GM08714 (cell line): ENCODE results near the gene GPR157.
"Not testable (repeated sequence)": the region's sequence is repeated elsewhere in the genome, so short reads cannot be mapped to it uniquely, and the experiment has no call there.

ENCODE experiments used
- H3K4me3 ChIP-seq: fragments of 200-500 bp; sonication (Bioruptor generic); 2 replicates; pipeline ENCODE4 v1.5.1; 2014; ENCODE audit warnings: mild to moderate bottlenecking, low read length, inconsistent platforms
- ZNF274 ChIP-seq: IDR thresholded peaks from 2 replicates; pipeline ENCODE4 v1.6.1; 2012; ENCODE audit warnings: mild to moderate bottlenecking, low read depth, low read length

Gene GPR157, protein sequence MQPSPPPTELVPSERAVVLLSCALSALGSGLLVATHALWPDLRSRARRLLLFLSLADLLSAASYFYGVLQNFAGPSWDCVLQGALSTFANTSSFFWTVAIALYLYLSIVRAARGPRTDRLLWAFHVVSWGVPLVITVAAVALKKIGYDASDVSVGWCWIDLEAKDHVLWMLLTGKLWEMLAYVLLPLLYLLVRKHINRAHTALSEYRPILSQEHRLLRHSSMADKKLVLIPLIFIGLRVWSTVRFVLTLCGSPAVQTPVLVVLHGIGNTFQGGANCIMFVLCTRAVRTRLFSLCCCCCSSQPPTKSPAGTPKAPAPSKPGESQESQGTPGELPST

DNA sequence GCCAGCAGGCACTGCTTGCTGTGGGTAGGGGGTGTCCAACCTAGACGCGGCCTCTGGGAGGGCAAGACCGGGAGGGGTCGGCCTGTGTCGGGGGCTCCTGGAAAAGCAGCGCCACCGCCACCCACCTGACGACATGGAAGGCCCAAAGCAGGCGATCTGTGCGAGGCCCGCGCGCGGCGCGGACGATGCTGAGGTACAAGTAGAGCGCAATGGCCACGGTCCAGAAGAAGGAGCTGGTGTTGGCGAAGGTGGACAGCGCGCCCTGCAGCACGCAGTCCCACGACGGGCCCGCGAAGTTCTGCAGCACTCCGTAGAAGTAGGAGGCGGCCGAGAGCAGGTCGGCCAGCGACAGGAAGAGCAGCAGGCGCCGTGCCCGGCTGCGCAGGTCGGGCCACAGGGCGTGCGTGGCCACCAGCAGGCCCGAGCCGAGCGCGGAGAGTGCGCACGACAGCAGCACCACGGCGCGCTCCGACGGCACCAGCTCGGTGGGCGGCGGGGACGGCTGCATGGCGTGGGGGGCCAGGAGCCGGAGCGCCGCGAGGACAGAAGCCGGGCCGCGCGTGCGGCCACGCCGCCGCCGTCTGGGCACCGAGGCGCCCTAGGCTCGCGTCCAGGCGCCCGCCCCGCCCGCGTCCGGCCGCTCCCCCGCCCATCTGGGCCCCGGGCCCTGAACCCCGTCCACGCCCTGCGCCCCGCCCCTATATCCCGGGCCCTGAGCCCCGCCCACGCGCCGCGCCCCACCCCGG is at the start of gene GPR157:
GPR157 (minus strand) TSS at position 583 of the 746 bp plus-strand sequence; CDS start at position 508, 75 bp downstream.
- TF ChIP-seq ZNF274 = no peak
- H3K4me3 ChIP-seq = peak within 1 kb of the TSS; percentile 73; the same call in 1 of the 2 replicates

DNA sequence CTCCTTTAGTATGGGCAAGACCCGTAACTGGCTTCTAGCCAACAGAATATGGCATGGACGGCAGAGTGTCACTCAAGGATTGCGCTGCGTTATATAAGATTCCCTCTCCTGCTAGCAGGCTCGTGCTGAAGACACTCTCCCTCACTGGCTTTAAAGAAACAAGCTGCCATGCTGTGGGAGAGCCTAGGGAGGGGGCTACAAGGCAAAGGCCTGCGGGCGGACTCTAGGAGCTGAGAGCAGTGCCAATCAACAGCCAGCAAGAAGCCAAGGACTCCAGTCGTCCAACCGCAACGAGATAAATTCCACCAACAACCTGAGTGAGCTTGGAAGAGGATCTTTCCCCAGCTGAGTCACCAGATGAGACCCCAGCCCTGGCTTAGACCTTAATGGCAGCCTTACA is 45.9 kb upstream of the GPR157 start:
- no peak for TF ChIP-seq ZNF274
- no peak overlapping the region for H3K4me3 ChIP-seq

DNA sequence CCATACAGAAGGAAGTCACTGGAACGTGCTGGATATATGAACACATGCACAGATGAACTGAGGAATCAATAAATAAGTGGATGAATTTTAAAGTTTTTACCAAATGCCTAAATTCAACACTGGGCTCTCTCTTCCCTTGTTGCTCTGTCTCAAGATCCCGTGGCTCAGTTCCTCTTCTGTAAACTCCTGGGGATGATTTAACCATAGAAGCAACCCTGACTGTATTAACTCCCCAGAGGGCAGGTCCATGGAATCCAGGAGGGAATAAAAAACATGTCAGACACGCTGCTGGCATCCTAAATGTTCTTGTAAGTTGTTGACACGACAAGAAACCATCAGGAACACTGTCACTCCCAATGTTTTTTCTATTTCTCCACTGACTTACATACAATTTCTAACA is 45.3 kb upstream of the GPR157 start:
- no peak overlapping the region for H3K4me3 ChIP-seq
- no peak for TF ChIP-seq ZNF274

DNA sequence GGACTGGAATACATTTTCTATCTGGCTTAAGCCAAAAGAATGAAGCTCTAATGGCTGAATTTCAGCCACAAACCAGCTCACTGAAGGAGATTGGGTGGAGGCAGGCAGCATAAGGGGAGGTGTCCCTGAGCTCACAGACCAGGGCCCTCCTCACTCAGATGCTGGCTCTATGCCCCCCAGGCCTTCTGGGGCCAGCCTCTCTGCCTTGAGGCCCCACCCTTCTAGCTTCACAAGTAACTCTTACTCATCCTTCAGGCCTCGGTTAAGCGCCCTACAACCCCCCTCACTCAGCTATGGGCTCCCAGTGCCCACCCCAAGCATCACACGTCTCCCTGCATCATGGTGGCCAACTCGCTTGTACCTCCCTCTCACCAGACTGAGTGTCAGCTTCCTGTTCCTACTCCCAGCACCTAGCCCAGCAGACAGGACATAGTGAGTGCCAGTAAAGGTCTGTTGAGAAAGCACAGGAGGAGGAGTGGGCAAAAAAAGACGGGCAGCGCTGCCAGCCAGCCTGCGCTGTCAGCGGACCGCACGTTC is 40.8 kb upstream of the GPR157 start:
- no peak for TF ChIP-seq ZNF274
- H3K4me3 ChIP-seq = no peak overlapping the region

DNA sequence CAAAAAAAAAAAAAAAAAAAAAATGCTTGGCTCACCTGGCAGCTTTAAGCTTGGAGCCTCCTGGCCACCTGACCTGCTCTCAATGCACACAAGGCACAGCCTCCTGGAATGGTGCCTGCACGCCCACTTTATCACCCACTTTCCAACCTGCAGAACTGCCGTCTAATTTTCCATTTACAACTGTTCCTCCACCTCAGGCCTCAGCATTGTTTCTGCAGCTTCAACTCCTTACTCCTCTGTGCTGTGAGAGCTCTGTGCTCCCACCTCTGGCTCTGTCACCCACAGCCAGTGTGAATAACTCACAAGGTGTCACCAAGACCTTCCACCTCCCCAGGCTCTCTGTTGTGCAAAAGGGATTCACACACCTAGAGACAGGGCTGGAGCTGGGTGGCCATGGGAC is 38.7 kb upstream of the GPR157 start:
- TF ChIP-seq ZNF274 = no peak
- no peak overlapping the region for H3K4me3 ChIP-seq

DNA sequence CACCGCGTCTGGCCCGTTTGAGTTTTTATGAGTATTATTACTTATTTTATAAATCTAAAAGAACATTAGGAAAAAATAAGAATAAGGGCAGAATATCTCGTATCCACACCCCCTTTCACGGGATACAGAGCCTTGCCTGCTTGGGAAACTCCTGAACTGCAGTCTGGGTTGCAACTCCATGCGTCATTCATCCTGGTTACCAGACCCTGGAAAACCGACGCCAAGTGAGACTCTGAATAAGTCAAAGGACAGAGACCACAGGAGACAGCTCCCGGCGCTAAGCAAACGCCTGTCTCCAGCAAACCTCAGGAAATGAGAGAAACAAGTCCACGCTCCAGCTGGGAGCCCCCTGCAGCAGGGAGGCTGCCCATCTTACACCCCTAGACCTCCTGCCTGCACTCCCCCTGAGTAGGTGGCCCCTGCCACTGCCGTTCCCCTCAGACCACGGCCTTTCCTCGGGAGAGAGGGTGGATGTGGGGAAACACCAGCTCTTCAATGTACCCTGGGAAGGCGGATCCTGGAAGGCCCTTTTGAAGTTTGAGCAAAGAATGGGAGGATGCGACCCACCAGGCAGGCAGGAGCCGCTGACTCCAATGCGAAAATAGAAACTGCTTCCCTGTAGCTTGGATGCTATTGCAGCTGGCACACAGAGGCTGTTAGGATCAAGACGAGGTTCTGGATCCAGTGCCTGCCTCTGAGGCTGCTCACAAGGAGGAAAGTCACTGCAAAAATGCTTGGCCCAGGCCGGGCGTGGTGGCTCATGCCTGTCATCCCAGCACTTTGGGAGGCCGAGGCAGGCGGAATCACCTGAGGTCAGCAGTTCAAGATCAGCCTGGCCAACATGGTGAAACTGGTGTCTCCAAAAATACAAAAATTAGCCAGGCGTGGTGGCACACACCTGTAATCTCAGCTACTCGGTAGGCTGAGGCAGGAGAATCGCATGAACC is 37.7 kb upstream of the GPR157 start:
- no peak overlapping the region for H3K4me3 ChIP-seq
- no peak for TF ChIP-seq ZNF274

DNA sequence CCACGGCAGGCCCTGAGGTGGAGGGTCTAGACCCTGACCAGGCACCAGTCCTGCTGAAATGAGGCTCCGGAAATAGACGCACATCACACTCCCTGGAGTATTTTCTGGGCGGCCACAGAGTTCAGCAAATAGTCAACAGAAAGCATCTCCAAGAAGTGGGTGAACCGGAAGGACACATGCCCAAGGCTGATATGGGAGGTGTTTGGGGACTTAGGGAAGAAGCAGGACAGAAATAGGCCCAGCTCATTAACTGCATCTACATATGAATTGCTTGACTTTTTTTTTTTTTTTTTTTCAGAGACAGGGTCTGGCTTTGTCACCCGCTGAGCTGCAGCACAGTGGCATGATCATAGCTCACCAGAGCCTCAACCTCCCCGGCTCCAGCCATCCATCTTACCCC is 36.5 kb upstream of the GPR157 start:
- TF ChIP-seq ZNF274 = no peak
- H3K4me3 ChIP-seq = no peak overlapping the region

DNA sequence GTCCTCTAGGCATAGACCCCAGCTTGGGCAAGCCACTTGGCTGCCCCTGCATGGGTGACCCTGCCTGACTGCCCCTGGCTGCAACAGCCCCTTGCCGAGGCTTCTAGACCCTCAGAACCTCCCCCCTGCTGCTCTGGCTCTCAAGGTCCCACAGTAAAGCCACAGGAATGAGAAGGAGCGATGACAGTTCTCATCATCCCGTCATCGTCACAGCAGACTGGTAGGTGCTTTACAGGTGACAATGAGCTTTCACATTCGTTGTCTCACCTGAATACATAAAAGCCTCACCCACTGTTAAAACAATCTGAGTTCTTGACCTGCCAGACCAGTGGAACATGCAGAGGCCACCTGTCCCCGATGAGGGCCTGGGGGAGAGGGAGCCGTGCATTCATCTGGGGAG is 36.0 kb upstream of the GPR157 start:
- no peak overlapping the region for H3K4me3 ChIP-seq
- TF ChIP-seq ZNF274 = no peak

DNA sequence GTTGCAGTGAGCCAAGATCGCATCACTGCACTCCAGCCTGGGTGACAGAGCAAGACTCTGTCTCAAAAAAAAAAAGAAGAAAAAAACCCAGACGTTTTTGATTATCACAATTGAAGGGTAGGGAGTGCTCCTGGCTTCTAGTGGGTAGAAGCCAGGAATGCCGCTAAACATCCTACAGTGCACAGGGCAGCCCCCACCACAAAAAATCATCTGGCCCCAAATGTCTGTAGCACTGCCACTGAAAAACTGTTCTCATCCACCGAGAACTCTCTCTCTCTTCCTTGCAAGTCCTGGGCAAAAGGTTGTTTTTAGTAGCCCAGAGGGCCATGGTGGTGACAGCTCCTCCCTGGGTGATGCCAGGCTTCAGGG is 35.6 kb upstream of the GPR157 start:
- no peak overlapping the region for H3K4me3 ChIP-seq
- TF ChIP-seq ZNF274 = no peak

DNA sequence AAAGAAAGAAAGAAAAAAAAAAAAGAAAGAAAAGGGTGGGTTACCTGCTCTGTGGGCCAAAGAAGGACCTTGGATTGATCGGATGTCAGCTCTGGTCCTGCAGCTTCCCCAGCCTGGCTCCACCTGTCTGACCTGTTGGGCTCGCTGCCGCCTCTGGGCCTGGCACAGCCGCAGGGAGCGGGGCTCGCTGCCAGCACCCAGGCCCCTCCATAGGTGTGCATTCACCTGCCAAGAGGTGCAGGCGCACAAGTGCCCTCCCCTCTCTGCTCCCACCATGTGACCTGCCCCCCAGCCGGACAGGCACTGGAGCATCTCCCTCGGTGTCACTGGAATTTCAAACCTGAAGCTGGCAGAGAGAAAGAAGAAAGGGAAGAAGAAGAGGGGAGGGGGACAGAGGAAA is 33.1 kb upstream of the GPR157 start:
- no peak for TF ChIP-seq ZNF274
- no peak overlapping the region for H3K4me3 ChIP-seq

DNA sequence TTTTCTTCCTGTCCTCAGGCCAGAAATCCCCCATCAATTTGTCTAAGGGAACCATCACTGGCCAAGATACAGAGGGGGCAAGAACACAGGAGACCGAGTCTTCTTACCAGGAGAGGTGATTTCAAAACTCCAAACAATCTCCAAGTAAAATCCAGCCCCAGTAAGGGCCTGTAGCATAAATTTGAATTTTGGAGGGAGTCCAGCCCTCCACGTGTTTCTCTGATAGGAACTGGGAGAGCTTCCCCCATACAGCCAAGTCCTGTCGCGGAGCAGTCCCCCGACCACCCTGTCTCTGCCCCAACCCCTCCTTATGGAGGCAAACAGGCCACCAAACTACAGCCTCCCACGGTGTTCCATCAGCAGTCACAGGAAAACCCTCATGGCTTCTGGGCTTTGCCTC is 32.4 kb upstream of the GPR157 start:
- no peak for TF ChIP-seq ZNF274
- H3K4me3 ChIP-seq = no peak overlapping the region

DNA sequence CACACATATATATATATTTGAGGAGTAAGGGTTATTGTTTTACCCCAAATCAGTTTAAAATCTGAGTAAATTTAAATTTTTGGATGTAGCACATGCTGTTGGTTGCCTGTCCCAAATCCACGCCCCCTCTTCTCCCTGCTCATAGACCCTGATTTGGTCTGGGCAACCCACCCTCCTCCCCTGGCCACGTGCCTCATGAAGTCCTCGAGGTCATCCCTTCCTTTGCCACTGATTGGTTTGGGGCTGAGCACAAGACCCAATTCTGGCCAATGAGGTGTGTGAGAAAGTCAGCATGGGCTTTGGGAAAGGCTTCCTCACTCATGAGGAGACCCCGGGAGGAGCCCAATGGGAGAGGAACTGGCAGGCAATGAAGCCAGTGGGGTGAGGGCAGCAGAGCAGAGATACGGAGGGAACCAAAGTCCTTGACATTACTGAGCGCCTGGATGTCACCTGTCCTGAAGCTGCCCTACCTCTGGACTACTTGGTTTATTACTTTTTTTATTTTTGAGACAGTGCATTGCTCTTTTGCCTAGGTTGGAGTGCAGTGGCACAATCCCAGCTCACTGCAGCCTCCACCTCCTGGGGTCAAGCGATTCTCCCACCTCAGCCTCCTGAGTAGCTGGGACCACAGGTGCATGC is 31.3 kb upstream of the GPR157 start:
- no peak for TF ChIP-seq ZNF274
- no peak overlapping the region for H3K4me3 ChIP-seq

DNA sequence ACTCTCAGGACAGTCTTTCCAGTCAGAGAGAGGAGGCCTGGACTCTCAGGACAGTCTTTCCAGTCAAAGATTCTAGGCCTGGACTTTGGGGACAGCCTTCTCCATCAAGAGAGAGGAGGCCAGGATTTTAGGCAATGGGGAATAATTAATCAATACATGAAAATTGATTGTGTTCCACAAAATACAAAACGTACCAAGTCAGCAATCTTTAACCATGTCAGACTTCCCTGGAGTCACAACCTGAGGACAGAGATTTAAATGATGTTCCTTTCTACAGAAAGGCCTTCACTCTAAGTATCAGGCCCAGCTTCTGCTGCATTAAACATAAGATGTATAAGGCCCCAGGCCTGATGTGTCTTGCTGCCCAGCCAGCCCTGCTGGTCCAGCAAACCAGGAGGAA is 27.0 kb upstream of the GPR157 start:
- H3K4me3 ChIP-seq = no peak overlapping the region
- no peak for TF ChIP-seq ZNF274

DNA sequence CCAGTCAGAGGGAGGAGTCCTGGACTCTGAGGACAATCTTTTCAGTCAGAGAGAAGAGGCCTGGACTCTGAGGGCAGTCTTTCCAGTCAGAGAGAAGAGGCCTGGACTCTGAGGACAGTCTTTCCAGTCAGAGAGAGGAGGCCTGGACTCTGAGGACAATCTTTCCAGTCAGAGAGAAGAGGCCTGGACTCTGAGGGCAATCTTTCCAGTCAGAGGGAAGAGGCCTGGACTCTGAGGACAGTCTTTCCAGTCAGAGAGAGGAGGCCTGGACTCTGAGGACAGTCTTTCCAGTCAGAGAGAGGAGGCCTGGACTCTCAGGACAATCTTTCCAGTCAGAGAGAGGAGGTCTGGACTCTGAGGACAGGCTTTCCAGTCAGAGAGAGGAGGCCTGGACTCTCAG is 26.5 kb upstream of the GPR157 start:
- not testable (repeated sequence) for H3K4me3 ChIP-seq
